HepG2 (cell line): ENCODE data around the gene MYO1B. TPM values are rescaled to one million over a fixed set of nuclear protein-coding genes. Genes with fewer than 3 reads are reported as not detected.
A peak's percentile ranks its signal among the peaks of the same experiment; 100 is the strongest.

ENCODE experiments used
- AHR ChIP-seq: IDR thresholded peaks from 2 replicates; pipeline ENCODE4 v1.6.1; 2018; ENCODE audit warnings: missing genetic modification reagents, missing compliant biosample characterization
- EEA1 ChIP-seq: sonication (generic); formaldehyde crosslinking; IDR thresholded peaks from 2 replicates; pipeline ENCODE4 v1.5.1; 2020; ENCODE audit warnings: mild to moderate bottlenecking, missing genetic modification reagents, borderline replicate concordance
- EHMT2 ChIP-seq: fragments of 200-600 bp; sonication (generic); IDR thresholded peaks from 2 replicates; pipeline ENCODE4 v1.7.0; 2017; ENCODE audit warnings: antibody characterized with exemption, low read depth, low read length, borderline replicate concordance
- ESRRA ChIP-seq: sonication (generic); formaldehyde crosslinking; IDR thresholded peaks from 2 replicates; pipeline ENCODE4 v1.5.1; 2020; ENCODE audit warnings: mild to moderate bottlenecking, low read depth, missing genetic modification reagents
- MIER3 ChIP-seq: IDR thresholded peaks from 2 replicates; pipeline ENCODE4 v1.6.1; 2016; ENCODE audit warnings: missing compliant biosample characterization, borderline replicate concordance
- MXD4 ChIP-seq: IDR thresholded peaks from 2 replicates; pipeline ENCODE4 v1.6.1; 2016; ENCODE audit warnings: mild to moderate bottlenecking, missing biosample characterization, missing genetic modification reagents
- NFE2L2 ChIP-seq: fragments of 150-350 bp; IDR thresholded peaks from 2 replicates; pipeline ENCODE4 v1.6.1; 2014; ENCODE audit warnings: low read length
- PLRG1 ChIP-seq: fragments of 450-650 bp; conservative IDR thresholded peaks from 2 replicates; pipeline ENCODE4 v1.6.1; 2016
- RARA ChIP-seq: IDR thresholded peaks from 2 replicates; pipeline ENCODE4 v1.6.1; 2016; ENCODE audit warnings: missing genetic modification reagents, missing compliant biosample characterization
- RBFOX2 ChIP-seq: fragments of 200-400 bp; formaldehyde crosslinking; IDR thresholded peaks from 2 replicates; pipeline ENCODE4 v1.6.1; 2017; ENCODE audit warnings: low read depth, mild to moderate bottlenecking, low read length
- SNAPC2 ChIP-seq: sonication (generic); formaldehyde crosslinking; IDR thresholded peaks from 2 replicates; pipeline ENCODE4 v1.8.1; 2022; ENCODE audit warnings: mild to moderate bottlenecking, missing genetic modification reagents
- SRY ChIP-seq: sonication (generic); formaldehyde crosslinking; IDR thresholded peaks from 2 replicates; pipeline ENCODE4 v1.8.0; 2022; ENCODE audit warnings: mild to moderate bottlenecking, missing genetic modification reagents
- TAF1 ChIP-seq: sonication (generic); formaldehyde crosslinking; IDR thresholded peaks from 2 replicates; pipeline ENCODE4 v1.4.0; 2020; ENCODE audit warnings: missing genetic modification reagents
- TMF1 ChIP-seq: sonication (generic); formaldehyde crosslinking; IDR thresholded peaks from 2 replicates; pipeline ENCODE4 v1.8.1; 2022; ENCODE audit warnings: low read depth, missing genetic modification reagents
- U2AF1 ChIP-seq: fragments of 200-400 bp; formaldehyde crosslinking; optimal IDR thresholded peaks from 2 replicates; pipeline ENCODE3; 2017; ENCODE audit warnings: mild to moderate bottlenecking, low read depth, low read length
- ZBTB21 ChIP-seq: sonication (generic); formaldehyde crosslinking; IDR thresholded peaks from 2 replicates; pipeline ENCODE4 v1.4.0; 2020; ENCODE audit warnings: missing genetic modification reagents
- ZBTB38 ChIP-seq: sonication (generic); formaldehyde crosslinking; IDR thresholded peaks from 2 replicates; pipeline ENCODE4 v1.5.1; 2020; ENCODE audit warnings: mild to moderate bottlenecking, missing genetic modification reagents
- ZFP41 ChIP-seq: sonication (generic); formaldehyde crosslinking; IDR thresholded peaks from 2 replicates; pipeline ENCODE4 v1.4.0; 2020; ENCODE audit warnings: mild to moderate bottlenecking, missing genetic modification reagents, borderline replicate concordance
- ZNF205 ChIP-seq: IDR thresholded peaks from 2 replicates; pipeline ENCODE4 v1.6.1; 2018; ENCODE audit warnings: missing biosample characterization, missing genetic modification reagents
- ZNF224 ChIP-seq: sonication (generic); formaldehyde crosslinking; IDR thresholded peaks from 2 replicates; pipeline ENCODE4 v1.5.0; 2020; ENCODE audit warnings: mild to moderate bottlenecking, missing genetic modification reagents
- ZNF282 ChIP-seq: fragments of 450-650 bp; IDR thresholded peaks from 2 replicates; pipeline ENCODE4 v1.6.1; 2018; ENCODE audit not compliant: partially characterized antibody
- ZNF430 ChIP-seq: sonication (generic); formaldehyde crosslinking; IDR thresholded peaks from 2 replicates; pipeline ENCODE4 v1.9.0; 2021; ENCODE audit warnings: mild to moderate bottlenecking, missing genetic modification reagents
- ZNF614 ChIP-seq: IDR thresholded peaks from 2 replicates; pipeline ENCODE4 v1.6.1; 2018; ENCODE audit warnings: missing biosample characterization, missing genetic modification reagents, inconsistent platforms, borderline replicate concordance
- ZNF83 ChIP-seq: sonication (generic); formaldehyde crosslinking; IDR thresholded peaks from 2 replicates; pipeline ENCODE4 v1.4.0; 2020; ENCODE audit warnings: missing genetic modification reagents, mild to moderate bottlenecking, borderline replicate concordance
- ZSCAN30 ChIP-seq: sonication (generic); formaldehyde crosslinking; IDR thresholded peaks from 2 replicates; pipeline ENCODE4 v1.5.0; 2020; ENCODE audit warnings: mild to moderate bottlenecking, missing genetic modification reagents
- polyA plus RNA-seq, 8 experiments: library from polyadenylated mRNA; depleted of rRNA in 3 of 8; stranded (reverse) in 7 of 8; unstranded in 1 of 8; fragments of >200 nt; fragmentation: Illumina TruSeq in 4 of 8; extraction: Trizol in 4 of 8; gene quantifications; 2 replicates each; pipeline versions ENCODE4 v1.2.1 to v1.2.3, GENCODE V29; 2011 to 2016; ENCODE audit warnings: low read depth in 4 of 8, missing spikeins in 1 of 8, mixed read lengths in 1 of 8; ENCODE audit not compliant: insufficient read depth in 1 of 8
- total RNA-seq, 5 experiments: library from RNA; depleted of rRNA; stranded (reverse); fragments of >200 nt; fragmentation: Illumina TruSeq; extraction: Trizol; gene quantifications; 2 replicates each; pipeline ENCODE4 v1.2.3, GENCODE V29; 2016; ENCODE audit warnings: low read depth in 1 of 5
- TF ChIP-seq, protein P1 (sequence below): sonication (generic); formaldehyde crosslinking; IDR thresholded peaks from 2 replicates; pipeline ENCODE4 v1.5.1; 2020; ENCODE audit warnings: missing genetic modification reagents, mild to moderate bottlenecking, borderline replicate concordance
- TF ChIP-seq, protein P2 (sequence below): sonication (generic); formaldehyde crosslinking; IDR thresholded peaks from 2 replicates; pipeline ENCODE4 v1.4.0; 2020; ENCODE audit warnings: missing genetic modification reagents
- TF ChIP-seq, protein P3 (sequence below): IDR thresholded peaks from 2 replicates; pipeline ENCODE4 v1.6.1; 2016; ENCODE audit warnings: control low read depth

The MYO1B gene
- total and polyA plus RNA-seq, 2 of the 13 experiments (the other 11 are each of a cell fraction or from before 2014, with no cell fraction given), result 36.9 to 89.8 TPM

DNA sequence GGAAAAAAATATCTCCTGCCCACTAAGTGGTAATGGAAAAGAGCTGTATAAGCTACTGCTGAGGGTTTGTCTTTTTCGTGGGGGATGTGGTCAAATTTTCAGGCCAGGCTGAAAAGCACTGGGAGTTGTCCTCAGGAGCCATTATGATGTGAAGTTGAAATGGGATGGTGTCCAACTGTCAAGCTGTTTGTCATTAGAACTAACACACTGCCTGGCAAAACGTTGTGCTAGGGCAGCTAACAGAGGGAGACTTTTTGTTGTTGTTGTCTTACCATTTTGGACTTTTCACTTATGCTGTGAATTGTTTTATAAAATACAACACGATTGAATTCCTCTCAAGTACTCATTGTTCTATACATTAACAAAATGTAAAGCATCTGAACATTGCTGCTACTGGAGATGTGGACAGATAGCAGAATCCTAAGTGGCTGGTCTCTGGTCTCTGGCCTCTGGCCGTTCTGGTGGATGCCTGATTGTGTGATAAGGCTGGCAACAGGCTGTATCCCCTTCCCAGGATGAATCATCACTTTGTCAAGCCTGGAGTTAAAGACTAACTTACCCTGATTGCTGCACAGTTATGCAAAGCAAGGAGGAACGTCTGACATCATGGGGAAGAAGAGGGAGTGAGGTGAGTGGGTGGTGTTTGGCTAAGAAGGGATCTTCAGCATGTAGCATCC is 2.3 kb downstream of the MYO1B start (continued):
- TF ChIP-seq SNAPC2, result 0 out of 2 replicates have a peak, but pooled peaks have one; percentile 48
- TF ChIP-seq SRY (CRISPR knock-in tag), result no peak
- peak; percentile 88; the same call in 1 of the 2 replicates for TF ChIP-seq MIER3 (CRISPR knock-in tag)
- no peak for TF ChIP-seq ZNF83 (CRISPR knock-in tag)
- TF ChIP-seq MXD4 (CRISPR knock-in tag), result no peak
- TF ChIP-seq U2AF1, result no peak
- TF ChIP-seq, protein P1, sequence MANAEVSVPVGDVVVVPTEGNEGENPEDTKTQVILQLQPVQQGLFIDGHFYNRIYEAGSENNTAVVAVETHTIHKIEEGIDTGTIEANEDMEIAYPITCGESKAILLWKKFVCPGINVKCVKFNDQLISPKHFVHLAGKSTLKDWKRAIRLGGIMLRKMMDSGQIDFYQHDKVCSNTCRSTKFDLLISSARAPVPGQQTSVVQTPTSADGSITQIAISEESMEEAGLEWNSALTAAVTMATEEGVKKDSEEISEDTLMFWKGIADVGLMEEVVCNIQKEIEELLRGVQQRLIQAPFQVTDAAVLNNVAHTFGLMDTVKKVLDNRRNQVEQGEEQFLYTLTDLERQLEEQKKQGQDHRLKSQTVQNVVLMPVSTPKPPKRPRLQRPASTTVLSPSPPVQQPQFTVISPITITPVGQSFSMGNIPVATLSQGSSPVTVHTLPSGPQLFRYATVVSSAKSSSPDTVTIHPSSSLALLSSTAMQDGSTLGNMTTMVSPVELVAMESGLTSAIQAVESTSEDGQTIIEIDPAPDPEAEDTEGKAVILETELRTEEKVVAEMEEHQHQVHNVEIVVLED (CRISPR knock-in tag), result peak; percentile 48; the same call in 1 of the 2 replicates
- TF ChIP-seq EHMT2, result no peak; the same call in 1 of the 2 replicates
- peak; percentile 51; the same call in 1 of the 2 replicates for TF ChIP-seq TAF1 (CRISPR knock-in tag)
- TF ChIP-seq ZNF224 (CRISPR knock-in tag), result no peak
- TF ChIP-seq, protein P2, sequence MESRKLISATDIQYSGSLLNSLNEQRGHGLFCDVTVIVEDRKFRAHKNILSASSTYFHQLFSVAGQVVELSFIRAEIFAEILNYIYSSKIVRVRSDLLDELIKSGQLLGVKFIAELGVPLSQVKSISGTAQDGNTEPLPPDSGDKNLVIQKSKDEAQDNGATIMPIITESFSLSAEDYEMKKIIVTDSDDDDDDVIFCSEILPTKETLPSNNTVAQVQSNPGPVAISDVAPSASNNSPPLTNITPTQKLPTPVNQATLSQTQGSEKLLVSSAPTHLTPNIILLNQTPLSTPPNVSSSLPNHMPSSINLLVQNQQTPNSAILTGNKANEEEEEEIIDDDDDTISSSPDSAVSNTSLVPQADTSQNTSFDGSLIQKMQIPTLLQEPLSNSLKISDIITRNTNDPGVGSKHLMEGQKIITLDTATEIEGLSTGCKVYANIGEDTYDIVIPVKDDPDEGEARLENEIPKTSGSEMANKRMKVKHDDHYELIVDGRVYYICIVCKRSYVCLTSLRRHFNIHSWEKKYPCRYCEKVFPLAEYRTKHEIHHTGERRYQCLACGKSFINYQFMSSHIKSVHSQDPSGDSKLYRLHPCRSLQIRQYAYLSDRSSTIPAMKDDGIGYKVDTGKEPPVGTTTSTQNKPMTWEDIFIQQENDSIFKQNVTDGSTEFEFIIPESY (CRISPR knock-in tag), result no peak
- TF ChIP-seq ZNF282, result no peak
- no peak; the same call in 1 of the 2 replicates for TF ChIP-seq AHR (CRISPR knock-in tag)
- TF ChIP-seq ZNF430, result no peak
- TF ChIP-seq ZNF614, result peak; percentile 88; the same call in 1 of the 2 replicates
- no peak; the same call in 1 of the 2 replicates for TF ChIP-seq RARA (CRISPR knock-in tag)
- TF ChIP-seq ESRRA, result no peak
- TF ChIP-seq, protein P3, sequence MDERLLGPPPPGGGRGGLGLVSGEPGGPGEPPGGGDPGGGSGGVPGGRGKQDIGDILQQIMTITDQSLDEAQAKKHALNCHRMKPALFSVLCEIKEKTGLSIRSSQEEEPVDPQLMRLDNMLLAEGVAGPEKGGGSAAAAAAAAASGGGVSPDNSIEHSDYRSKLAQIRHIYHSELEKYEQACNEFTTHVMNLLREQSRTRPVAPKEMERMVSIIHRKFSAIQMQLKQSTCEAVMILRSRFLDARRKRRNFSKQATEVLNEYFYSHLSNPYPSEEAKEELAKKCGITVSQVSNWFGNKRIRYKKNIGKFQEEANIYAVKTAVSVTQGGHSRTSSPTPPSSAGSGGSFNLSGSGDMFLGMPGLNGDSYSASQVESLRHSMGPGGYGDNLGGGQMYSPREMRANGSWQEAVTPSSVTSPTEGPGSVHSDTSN (CRISPR knock-in tag), result no peak
- no peak for TF ChIP-seq ZFP41 (CRISPR knock-in tag)
- no peak for TF ChIP-seq ZBTB38
- no peak for TF ChIP-seq ZNF205 (CRISPR knock-in tag)
- TF ChIP-seq TMF1, result no peak
- TF ChIP-seq ZSCAN30, result no peak
- TF ChIP-seq EEA1 (CRISPR knock-in tag), result no peak
- peak; percentile 80 for TF ChIP-seq ZBTB21 (CRISPR knock-in tag)
- TF ChIP-seq PLRG1, result no peak
- TF ChIP-seq NFE2L2, result peak; percentile 87
- TF ChIP-seq RBFOX2, result no peak
